HTERT RPE-1 (cell line): Measurements from ENCODE around the gene TP53BP2.
"Not testable (repeated sequence)": the region's sequence is repeated elsewhere in the genome, so short reads cannot be mapped to it uniquely, and the experiment has no call there.

ENCODE experiments used
- in situ Hi-C: fragments of 300-500 bp; cut with MboI; formaldehyde crosslinking; loops from 4 replicates; pipeline ENCODE4 v1.14.3; 2020; ENCODE audit warnings: low sequenced_read_pairs

Gene TP53BP2

GRCh38 chr1:223832637-223832943 is 13.2 kb downstream of the TP53BP2 start:
- in situ Hi-C loops: no loop called here

- in situ Hi-C loops: no loop called here
Measured at GRCh38 chr1:223831755-223832636, 13.8 kb downstream of the TP53BP2 start.

GRCh38 chr1:223829678-223830077 is 16.1 kb downstream of the TP53BP2 start:
- in situ Hi-C loops: no loop called here

GRCh38 chr1:223828162-223828848 is 17.4 kb downstream of the TP53BP2 start:
- in situ Hi-C loops: no loop called here

GRCh38 chr1:223827193-223827663 is 18.5 kb downstream of the TP53BP2 start:
- in situ Hi-C loops: no loop called here

GRCh38 chr1:223825767-223826748 is 19.7 kb downstream of the TP53BP2 start:
- in situ Hi-C loops: no loop called here

- in situ Hi-C loops: no loop called here
Measured at GRCh38 chr1:223824712-223825111, 21.0 kb downstream of the TP53BP2 start.

- in situ Hi-C loops: no loop called here
Measured at GRCh38 chr1:223824287-223824686, 21.5 kb downstream of the TP53BP2 start.

GRCh38 chr1:223820971-223821370 is 24.8 kb downstream of the TP53BP2 start:
- in situ Hi-C loops: no loop called here

- in situ Hi-C loops: no loop called here
Measured at GRCh38 chr1:223820515-223820858, 25.3 kb downstream of the TP53BP2 start.

- in situ Hi-C loops: no loop called here
Measured at GRCh38 chr1:223819730-223820514, 25.8 kb downstream of the TP53BP2 start.

GRCh38 chr1:223817265-223817664 is 28.5 kb downstream of the TP53BP2 start:
- in situ Hi-C loops: not testable (repeated sequence)

- in situ Hi-C loops: no loop called here
Measured at GRCh38 chr1:223815865-223816264, 29.9 kb downstream of the TP53BP2 start.

- in situ Hi-C loops: no loop called here
Measured at GRCh38 chr1:223815020-223815853, 30.5 kb downstream of the TP53BP2 start.

- in situ Hi-C loops: no loop called here
Measured at GRCh38 chr1:223813645-223814044, 32.1 kb downstream of the TP53BP2 start.

- in situ Hi-C loops: no loop called here
Measured at GRCh38 chr1:223811634-223812101, 34.1 kb downstream of the TP53BP2 start.

GRCh38 chr1:223810586-223810985 is 35.2 kb downstream of the TP53BP2 start:
- in situ Hi-C loops: no loop called here

GRCh38 chr1:223809905-223810304 is 35.8 kb downstream of the TP53BP2 start:
- in situ Hi-C loops: not testable (repeated sequence)

- in situ Hi-C loops: no loop called here
Measured at GRCh38 chr1:223803211-223803610, 42.5 kb downstream of the TP53BP2 start.
